Epithelial cell of proximal tubule (primary cell): Measurements from ENCODE around the gene CDHR4. TPM values are rescaled to one million over a fixed set of nuclear protein-coding genes. Genes with fewer than 3 reads are reported as not detected.
"Not testable (repeated sequence)": the region's sequence is repeated elsewhere in the genome, so short reads cannot be mapped to it uniquely, and the experiment has no call there.

ENCODE experiments used
- DNase-seq: peaks from one replicate; pipeline ENCODE4 v3.0.0-alpha.2; 2011; ENCODE audit warnings: low read depth
- H3K4me3 ChIP-seq: 2 replicates; pipeline ENCODE4 v1.5.1; 2011; ENCODE audit warnings: low read depth, mild to moderate bottlenecking, low read length
- CTCF ChIP-seq: conservative IDR thresholded peaks from 2 replicates; pipeline ENCODE4 v1.5.1; 2012; ENCODE audit warnings: low read depth, mild to moderate bottlenecking, low read length
- total RNA-seq: library from RNA; depleted of rRNA; stranded (reverse); fragments of >200 nt; gene quantifications from 2 replicates; pipeline ENCODE4 v1.2.3, GENCODE V29; 2015

CDHR4 gene
- total RNA-seq, 1 donor from 2014 or later = not detected

GRCh38 chr3:49840388-49840787, 40.7 kb upstream of the CDHR4 start:
- no peak for TF ChIP-seq CTCF
- H3K4me3 ChIP-seq = no peak overlapping the region
- DNase-seq = no peak

- TF ChIP-seq CTCF = peak; percentile 92
- no peak overlapping the region for H3K4me3 ChIP-seq
- DNase-seq = no peak
Observed at GRCh38 chr3:49839193-49839809, 39.6 kb upstream of the CDHR4 start.

GRCh38 chr3:49831341-49831740, 31.7 kb upstream of the CDHR4 start:
- TF ChIP-seq CTCF = no peak
- no peak for DNase-seq
- no peak overlapping the region for H3K4me3 ChIP-seq

GRCh38 chr3:49826016-49826415, 26.3 kb upstream of the CDHR4 start:
- no peak overlapping the region for H3K4me3 ChIP-seq
- DNase-seq = no peak
- TF ChIP-seq CTCF = no peak

- DNase-seq, H3K4me3 ChIP-seq: not testable (repeated sequence)
Observed at GRCh38 chr3:49823131-49823530, 23.5 kb upstream of the CDHR4 start.

GRCh38 chr3:49813497-49814174, 14.0 kb upstream of the CDHR4 start, which contains the start of gene UBA7:
TSS of gene UBA7 (minus strand) at chr3:49813953. CDS start at chr3:49813787, 166 bp downstream.
- TF ChIP-seq CTCF = no peak
- peak within 1 kb of the TSS; percentile 50 for H3K4me3 ChIP-seq
- no peak for DNase-seq

GRCh38 chr3:49812916-49813496, 13.3 kb upstream of the CDHR4 start:
- TF ChIP-seq CTCF = no peak
- peak overlapping the region; percentile 50 for H3K4me3 ChIP-seq
- no peak for DNase-seq
